Suprapubic skin (tissue), 4 donors: ENCODE results near the gene FOXK2. TPM values are rescaled to one million over a fixed set of nuclear protein-coding genes. Genes with fewer than 3 reads are reported as not detected.
"Not testable (repeated sequence)": the region's sequence is repeated elsewhere in the genome, so short reads cannot be mapped to it uniquely, and the experiment has no call there.

Experiments used
- DNase-seq, 2 donors: peaks; one replicate each; pipeline ENCODE4 v3.0.0-alpha.2; 2019; ENCODE audit warnings: low spot score in 2 of 2
- H3K27ac ChIP-seq: fragments of 200-600 bp; sonication (generic); one replicate; pipeline ENCODE4 v1.5.1; 2019
- H3K27me3 ChIP-seq: fragments of 200-600 bp; sonication (generic); one replicate; pipeline ENCODE4 v1.5.1; 2019
- H3K36me3 ChIP-seq: fragments of 200-600 bp; sonication (generic); one replicate; pipeline ENCODE4 v1.5.1; 2019
- H3K4me1 ChIP-seq: fragments of 200-600 bp; sonication (generic); one replicate; pipeline ENCODE4 v1.5.1; 2019
- H3K4me3 ChIP-seq: fragments of 200-600 bp; sonication (generic); one replicate; pipeline ENCODE4 v1.5.1; 2019; ENCODE audit warnings: mild to moderate bottlenecking
- H3K9me3 ChIP-seq: fragments of 200-600 bp; sonication (generic); one replicate; pipeline ENCODE4 v1.5.1; 2019
- EP300 ChIP-seq: sonication (generic); formaldehyde crosslinking; IDR thresholded peaks from one replicate; pipeline ENCODE4 v1.6.1; 2017; ENCODE audit warnings: antibody characterized with exemption
- POLR2A ChIP-seq, 2 donors: fragments of 450-650 bp; IDR thresholded peaks; one replicate each; pipeline ENCODE4 v1.6.1; 2017; ENCODE audit warnings: antibody characterized with exemption in 2 of 2, mild to moderate bottlenecking in 2 of 2, moderate library complexity in 2 of 2
- POLR2AphosphoS5 ChIP-seq, 3 donors: sonication (generic); formaldehyde crosslinking; IDR thresholded peaks; one replicate each; pipeline ENCODE4 v1.6.1; 2017; ENCODE audit warnings: antibody characterized with exemption in 3 of 3
- WGBS: methylation state at CpG from one replicate; pipeline ENCODE4 v1.1.5; 2018; 5-methylcytosine and 5-hydroxymethylcytosine counted together
- total RNA-seq, 4 donors: library from RNA; depleted of rRNA; stranded (reverse); fragments of >200 nt; gene quantifications; one replicate each; pipeline ENCODE4 v1.1.0, GENCODE V29; 2016
- TF ChIP-seq, protein P1 (sequence below), 2 donors: fragments of 200-600 bp in 1 of 2; fragments of 450-650 bp in 1 of 2; sonication (generic) in 1 of 2; IDR thresholded peaks; one replicate each; pipeline ENCODE4 v1.5.1; 2016 to 2019; ENCODE audit warnings: antibody characterized with exemption in 2 of 2, mild to moderate bottlenecking in 1 of 2, moderate library complexity in 1 of 2

FOXK2 gene
- total RNA-seq, 4 donors from 2014 or later: 62.7 to 94.5 (median 78.4) TPM

DNA sequence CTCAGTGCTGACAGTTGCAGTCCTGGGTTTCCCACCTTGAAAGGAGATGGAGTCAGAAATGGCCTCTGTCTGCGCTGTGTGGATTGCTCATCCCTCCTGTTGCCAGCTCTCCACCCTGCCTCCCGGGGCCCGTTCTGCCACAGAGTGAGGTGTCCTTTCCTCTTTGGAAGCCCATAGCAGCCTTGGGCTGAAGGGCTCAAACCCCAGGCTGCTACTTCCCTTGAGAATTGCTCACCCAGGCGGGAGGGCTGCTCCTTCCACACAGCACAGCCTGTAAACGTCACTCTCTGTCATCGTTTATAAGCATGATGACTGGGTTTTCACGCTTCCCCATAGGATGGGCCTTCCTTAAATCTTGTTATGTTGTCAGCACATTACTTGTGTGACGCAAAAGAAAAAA is 62.7 kb downstream of the FOXK2 start:
- Histone ChIP-seq H3K27ac (no peak overlapping the region), H3K4me1 (peaks cover 2% of the 10 kb centered on the region), H3K27me3 (no peaks in the 10 kb centered on the region), H3K36me3 (peaks cover 63% of the 10 kb centered on the region), H3K9me3 (no peaks in the 10 kb centered on the region), H3K4me3 (no peak overlapping the region)
- TF ChIP-seq, protein P1, sequence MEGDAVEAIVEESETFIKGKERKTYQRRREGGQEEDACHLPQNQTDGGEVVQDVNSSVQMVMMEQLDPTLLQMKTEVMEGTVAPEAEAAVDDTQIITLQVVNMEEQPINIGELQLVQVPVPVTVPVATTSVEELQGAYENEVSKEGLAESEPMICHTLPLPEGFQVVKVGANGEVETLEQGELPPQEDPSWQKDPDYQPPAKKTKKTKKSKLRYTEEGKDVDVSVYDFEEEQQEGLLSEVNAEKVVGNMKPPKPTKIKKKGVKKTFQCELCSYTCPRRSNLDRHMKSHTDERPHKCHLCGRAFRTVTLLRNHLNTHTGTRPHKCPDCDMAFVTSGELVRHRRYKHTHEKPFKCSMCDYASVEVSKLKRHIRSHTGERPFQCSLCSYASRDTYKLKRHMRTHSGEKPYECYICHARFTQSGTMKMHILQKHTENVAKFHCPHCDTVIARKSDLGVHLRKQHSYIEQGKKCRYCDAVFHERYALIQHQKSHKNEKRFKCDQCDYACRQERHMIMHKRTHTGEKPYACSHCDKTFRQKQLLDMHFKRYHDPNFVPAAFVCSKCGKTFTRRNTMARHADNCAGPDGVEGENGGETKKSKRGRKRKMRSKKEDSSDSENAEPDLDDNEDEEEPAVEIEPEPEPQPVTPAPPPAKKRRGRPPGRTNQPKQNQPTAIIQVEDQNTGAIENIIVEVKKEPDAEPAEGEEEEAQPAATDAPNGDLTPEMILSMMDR (IDR thresholded peaks at IDR 0.05): no peak
- no peak for TF ChIP-seq EP300
- TF ChIP-seq POLR2AphosphoS5 (IDR thresholded peaks at IDR 0.05): no peak
- TF ChIP-seq POLR2A (IDR thresholded peaks at IDR 0.05): no peak
- WGBS: 71% methylated on average over 8 of the region's 8 CpGs
- DNase-seq: no peak

DNA sequence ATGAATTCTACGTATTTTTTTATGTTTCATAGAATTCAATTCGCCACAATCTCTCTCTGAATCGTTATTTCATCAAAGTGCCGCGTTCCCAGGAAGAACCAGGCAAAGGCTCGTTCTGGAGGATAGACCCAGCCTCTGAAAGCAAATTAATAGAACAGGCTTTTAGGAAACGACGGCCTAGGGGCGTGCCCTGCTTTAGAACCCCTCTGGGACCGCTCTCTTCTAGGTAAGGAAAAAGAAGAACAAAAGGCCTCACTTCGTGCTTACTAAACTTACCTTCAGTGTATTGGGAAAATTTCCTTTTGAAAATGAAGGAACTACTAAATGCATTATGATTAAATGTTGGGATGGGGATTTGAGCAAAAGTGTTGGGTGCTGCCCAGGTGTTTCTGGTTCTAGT is 63.2 kb downstream of the FOXK2 start:
- TF ChIP-seq POLR2A (IDR thresholded peaks at IDR 0.05) (no peak), EP300 (no peak), POLR2AphosphoS5 (IDR thresholded peaks at IDR 0.05) (no peak)
- TF ChIP-seq, protein P1 (IDR thresholded peaks at IDR 0.05): no peak
- Histone ChIP-seq H3K27ac (no peak overlapping the region), H3K9me3 (no peaks in the 10 kb centered on the region), H3K4me1 (peaks cover 2% of the 10 kb centered on the region), H3K4me3 (no peak overlapping the region), H3K36me3 (peaks cover 63% of the 10 kb centered on the region), H3K27me3 (no peaks in the 10 kb centered on the region)
- no peak for DNase-seq
- WGBS: 90% methylated on average over 11 of the region's 11 CpGs

DNA sequence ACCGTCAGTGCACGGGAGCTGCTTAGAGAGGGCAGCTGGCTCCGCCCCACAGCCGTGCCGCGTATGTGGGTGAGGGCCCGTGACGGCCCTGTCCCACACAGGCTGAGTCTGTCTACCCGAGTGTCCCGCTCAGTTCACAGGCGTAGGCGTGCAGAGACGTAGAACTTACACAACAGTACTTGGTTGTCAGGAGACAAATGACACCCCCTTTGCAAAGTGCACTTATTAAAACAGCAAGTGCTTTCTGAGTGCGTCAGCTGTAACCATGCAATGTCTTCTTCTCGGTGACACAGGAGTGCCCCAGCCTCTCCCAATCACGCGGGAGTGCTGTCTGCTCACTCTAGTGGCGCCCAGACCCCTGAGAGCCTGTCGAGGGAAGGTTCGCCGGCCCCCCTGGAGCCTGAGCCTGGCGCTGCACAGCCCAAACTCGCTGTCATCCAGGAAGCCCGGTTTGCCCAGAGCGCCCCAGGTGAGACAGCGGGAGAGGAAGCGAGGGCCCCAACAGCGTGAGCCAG is 64.2 kb downstream of the FOXK2 start:
- Histone ChIP-seq H3K9me3 (no peaks in the 10 kb centered on the region), H3K27me3 (no peaks in the 10 kb centered on the region), H3K4me3 (no peak overlapping the region), H3K27ac (no peak overlapping the region), H3K36me3 (peaks cover 63% of the 10 kb centered on the region), H3K4me1 (peaks cover 2% of the 10 kb centered on the region)
- no peak for DNase-seq
- WGBS: 81% methylated on average over 13 of the region's 28 CpGs
- TF ChIP-seq POLR2A (IDR thresholded peaks at IDR 0.05) (no peak), POLR2AphosphoS5 (IDR thresholded peaks at IDR 0.05) (no peak), EP300 (no peak)
- TF ChIP-seq, protein P1 (IDR thresholded peaks at IDR 0.05): no peak

DNA sequence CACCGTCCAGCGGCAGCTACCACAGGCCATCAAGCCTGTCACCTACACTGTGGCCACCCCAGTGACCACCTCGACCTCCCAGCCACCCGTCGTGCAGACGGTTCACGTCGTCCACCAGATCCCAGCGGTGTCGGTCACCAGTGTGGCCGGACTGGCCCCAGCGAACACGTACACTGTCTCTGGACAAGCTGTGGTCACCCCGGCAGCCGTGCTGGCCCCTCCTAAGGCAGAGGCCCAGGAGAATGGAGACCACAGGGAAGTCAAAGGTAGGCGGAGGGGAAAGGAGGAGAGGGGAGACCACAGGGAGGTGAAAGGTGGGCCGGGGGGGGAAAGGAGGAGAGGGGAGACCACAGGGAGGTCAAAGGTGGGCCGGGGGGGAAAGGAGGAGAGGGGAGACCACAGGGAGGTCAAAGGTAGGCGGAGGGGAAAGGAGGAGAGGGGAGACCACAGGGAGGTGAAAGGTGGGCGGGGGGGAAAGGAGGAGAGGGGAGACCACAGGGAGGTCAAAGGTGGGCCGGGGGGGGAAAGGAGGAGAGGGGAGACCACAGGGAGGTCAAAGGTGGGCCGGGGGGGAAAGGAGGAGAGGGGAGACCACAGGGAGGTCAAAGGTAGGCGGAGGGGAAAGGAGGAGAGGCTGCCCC is 66.5 kb downstream of the FOXK2 start:
- H3K36me3 ChIP-seq: peaks cover 58% of the 10 kb centered on the region
- H3K4me3 ChIP-seq, H3K27me3 ChIP-seq, H3K4me1 ChIP-seq, H3K9me3 ChIP-seq, H3K27ac ChIP-seq: not testable (repeated sequence)
- peak in 1 of 2 donors; percentile 87 for DNase-seq
- WGBS: 92% methylated on average over 23 of the region's 23 CpGs

DNA sequence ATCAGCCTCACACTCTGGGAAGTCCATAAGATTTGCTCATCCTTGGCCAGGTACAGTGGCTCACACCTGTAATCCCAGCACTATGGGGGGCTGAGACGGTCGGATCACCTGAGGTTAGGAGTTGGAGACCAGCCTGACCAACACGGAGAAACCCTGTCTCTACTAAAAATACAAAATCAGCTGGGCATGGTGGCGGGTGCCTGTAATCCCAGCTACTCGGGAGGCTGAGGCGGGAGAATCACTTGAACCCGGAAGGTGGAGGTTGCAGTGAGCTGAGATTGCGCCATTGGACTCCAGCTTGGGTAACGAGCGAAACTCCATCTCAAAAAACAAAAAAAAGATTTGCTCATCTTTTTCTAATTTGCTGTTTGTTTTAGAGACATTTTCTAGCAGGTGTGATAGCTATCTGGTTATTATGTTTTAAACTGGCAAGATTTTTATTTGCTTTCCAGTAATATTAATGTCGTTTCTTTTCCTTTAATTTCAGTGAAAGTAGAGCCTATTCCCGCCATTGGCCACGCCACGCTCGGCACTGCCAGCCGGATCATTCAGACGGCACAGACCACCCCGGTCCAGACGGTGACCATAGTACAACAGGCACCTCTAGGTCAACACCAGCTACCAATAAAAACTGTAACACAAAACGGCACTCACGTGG is 67.2 kb downstream of the FOXK2 start:
- TF ChIP-seq, protein P1 (IDR thresholded peaks at IDR 0.05): no peak
- 86% methylated on average over 21 of the region's 21 CpGs for WGBS
- Histone ChIP-seq H3K9me3 (no peaks in the 10 kb centered on the region), H3K4me3 (no peak overlapping the region), H3K27ac (no peak overlapping the region), H3K27me3 (no peaks in the 10 kb centered on the region), H3K36me3 (peaks cover 58% of the 10 kb centered on the region), H3K4me1 (peaks cover 14% of the 10 kb centered on the region)
- DNase-seq: no peak
